H9 (cell line): ENCODE measurements around the gene SGTA. TPM values are rescaled to one million over a fixed set of nuclear protein-coding genes. Genes with fewer than 3 reads are reported as not detected.
A peak's percentile ranks its signal among the peaks of the same experiment; 100 is the strongest.

Experiments used
- DNase-seq: peaks from one replicate; pipeline ENCODE4 v3.0.0-alpha.2; 2017
- H2AFZ ChIP-seq: one replicate; pipeline ENCODE4 v1.6.1; 2013; ENCODE audit warnings: mild to moderate bottlenecking, low read length, control low read depth, moderate library complexity
- H2AK5ac ChIP-seq: 2 replicates; pipeline ENCODE4 v1.6.1; 2013; ENCODE audit warnings: low read length, control low read depth, mixed read lengths; ENCODE audit not compliant: insufficient read length
- H2BK120ac ChIP-seq: one replicate; pipeline ENCODE4 v1.6.1; 2013; ENCODE audit warnings: low read depth, mild to moderate bottlenecking, low read length, control low read depth, inconsistent platforms; ENCODE audit not compliant: poor library complexity, severe bottlenecking
- H2BK12ac ChIP-seq: 2 replicates; pipeline ENCODE4 v1.6.1; 2013; ENCODE audit warnings: low read length, control low read depth, mixed read lengths, low read depth; ENCODE audit not compliant: insufficient read length
- H2BK15ac ChIP-seq: 2 replicates; pipeline ENCODE4 v1.6.1; 2013; ENCODE audit warnings: low read depth, low read length, control low read depth
- H2BK20ac ChIP-seq: one replicate; pipeline ENCODE4 v1.6.1; 2013; ENCODE audit warnings: low read depth, mild to moderate bottlenecking, low read length, control low read depth, inconsistent platforms; ENCODE audit not compliant: poor library complexity, severe bottlenecking
- H2BK5ac ChIP-seq: 2 replicates; pipeline ENCODE4 v1.6.1; 2013; ENCODE audit warnings: low read length, control low read depth, mixed read lengths; ENCODE audit not compliant: insufficient read length
- H3K14ac ChIP-seq: 2 replicates; pipeline ENCODE4 v1.6.1; 2013; ENCODE audit warnings: low read length, control low read depth; ENCODE audit not compliant: insufficient read depth
- H3K18ac ChIP-seq: 2 replicates; pipeline ENCODE4 v1.6.1; 2013; ENCODE audit warnings: low read depth, mild to moderate bottlenecking, mixed read lengths, low read length, control low read depth; ENCODE audit not compliant: insufficient read length
- H3K23ac ChIP-seq: 2 replicates; pipeline ENCODE4 v1.6.1; 2013; ENCODE audit warnings: low read length, control low read depth, mixed read lengths, low read depth; ENCODE audit not compliant: insufficient read length
- H3K23me2 ChIP-seq: 2 replicates; pipeline ENCODE4 v1.6.1; 2013; ENCODE audit warnings: low read depth, mild to moderate bottlenecking, mixed read lengths, low read length, control low read depth; ENCODE audit not compliant: insufficient read length, poor library complexity, severe bottlenecking
- H3K27ac ChIP-seq: 2 replicates; pipeline ENCODE4 v1.5.1; 2013; ENCODE audit warnings: low read length, control low read depth, mixed read lengths, low read depth; ENCODE audit not compliant: insufficient read length
- H3K27me3 ChIP-seq: 2 replicates; pipeline ENCODE4 v1.6.1; 2013; ENCODE audit warnings: low read length, control low read depth, inconsistent platforms; ENCODE audit not compliant: insufficient read depth
- H3K4ac ChIP-seq: 2 replicates; pipeline ENCODE4 v1.6.1; 2013; ENCODE audit warnings: low read depth, mild to moderate bottlenecking, control low read depth, inconsistent platforms, low read length, moderate library complexity
- H3K4me1 ChIP-seq: 2 replicates; pipeline ENCODE4 v1.6.1; 2013; ENCODE audit warnings: low read length, control low read depth, inconsistent platforms; ENCODE audit not compliant: insufficient read depth
- H3K4me2 ChIP-seq: 2 replicates; pipeline ENCODE4 v1.6.1; 2013; ENCODE audit warnings: low read length, control low read depth, mixed read lengths; ENCODE audit not compliant: insufficient read length, insufficient read depth
- H3K56ac ChIP-seq: 2 replicates; pipeline ENCODE4 v1.6.1; 2013; ENCODE audit warnings: low read depth, mild to moderate bottlenecking, mixed read lengths, low read length, control low read depth; ENCODE audit not compliant: insufficient read length
- H3K79me1 ChIP-seq: 2 replicates; pipeline ENCODE4 v1.6.1; 2013; ENCODE audit warnings: low read depth, mild to moderate bottlenecking, moderate library complexity, low read length, control low read depth, inconsistent platforms; ENCODE audit not compliant: insufficient read depth, poor library complexity, severe bottlenecking
- H3K79me2 ChIP-seq: 2 replicates; pipeline ENCODE4 v1.6.1; 2013; ENCODE audit warnings: low read length, control low read depth, inconsistent platforms; ENCODE audit not compliant: insufficient read depth
- H3K9ac ChIP-seq: 2 replicates; pipeline ENCODE4 v1.6.1; 2013; ENCODE audit warnings: low read length, control low read depth, mixed read lengths; ENCODE audit not compliant: insufficient read length; ENCODE audit errors: extremely low read depth
- H3K9me3 ChIP-seq: one replicate; pipeline ENCODE4 v1.6.1; 2013; ENCODE audit warnings: low read depth, low read length, inconsistent platforms; ENCODE audit not compliant: control insufficient read depth
- H3T11ph ChIP-seq: one replicate; pipeline ENCODE4 v1.6.1; 2013; ENCODE audit warnings: mild to moderate bottlenecking, low read length, control low read depth, inconsistent platforms
- H4K20me1 ChIP-seq: one replicate; pipeline ENCODE4 v1.6.1; 2013; ENCODE audit not compliant: control insufficient read depth, insufficient read length, insufficient read depth
- H4K5ac ChIP-seq: 2 replicates; pipeline ENCODE4 v1.6.1; 2013; ENCODE audit warnings: low read depth, mild to moderate bottlenecking, mixed read lengths, low read length, control low read depth; ENCODE audit not compliant: insufficient read length
- H4K8ac ChIP-seq: replicated peaks from 2 replicates; pipeline ENCODE4 v1.6.1; 2013; ENCODE audit warnings: low read length, control low read depth, mixed read lengths, low read depth; ENCODE audit not compliant: insufficient read length
- H4K91ac ChIP-seq: 2 replicates; pipeline ENCODE4 v1.6.1; 2013; ENCODE audit warnings: low read depth, mild to moderate bottlenecking, moderate library complexity, mixed read lengths, low read length, control low read depth; ENCODE audit not compliant: insufficient read length
- H3K27ac Mint-ChIP-seq, 3 experiments: 2 replicates in 2 of 3; 3 replicates in 1 of 3; pipeline ENCODE4 v1.8.0; 2020 to 2021; ENCODE audit warnings: mixed read lengths in 3 of 3, mild to moderate bottlenecking in 1 of 3, moderate library complexity in 1 of 3
- H3K27me3 Mint-ChIP-seq: 2 replicates; pipeline ENCODE4 v1.8.0; 2021; ENCODE audit warnings: low read depth, mild to moderate bottlenecking, moderate library complexity, mixed read lengths
- H3K36me3 Mint-ChIP-seq, 3 experiments: 2 replicates in 2 of 3; 3 replicates in 1 of 3; pipeline ENCODE4 v1.8.0; 2020 to 2021; ENCODE audit warnings: low read depth in 3 of 3, mixed read lengths in 3 of 3; ENCODE audit not compliant: insufficient read depth in 1 of 3
- H3K4me1 Mint-ChIP-seq, 2 experiments: 2 replicates each; pipeline ENCODE4 v1.8.0; 2020; ENCODE audit warnings: mixed read lengths in 2 of 2
- H3K4me3 Mint-ChIP-seq, 2 experiments: 2 replicates in 1 of 2; 3 replicates in 1 of 2; pipeline ENCODE4 v1.8.0; 2020 to 2021; ENCODE audit warnings: mild to moderate bottlenecking in 2 of 2, mixed read lengths in 2 of 2, moderate library complexity in 1 of 2
- H3K9me3 Mint-ChIP-seq, 2 experiments: 2 replicates in 1 of 2; 3 replicates in 1 of 2; pipeline ENCODE4 v1.8.0; 2020; ENCODE audit warnings: mild to moderate bottlenecking in 2 of 2, mixed read lengths in 2 of 2, moderate library complexity in 1 of 2
- CTCF ChIP-seq: fragments of 200-600 bp; sonication (generic); conservative IDR thresholded peaks from 3 replicates; pipeline ENCODE4 v1.8.0; 2021; ENCODE audit warnings: antibody characterized with exemption, mild to moderate bottlenecking
- WGBS: extraction: QIAGEN DNeasy Blood & Tissue Kit; methylation state at CpG from one replicate; pipeline ENCODE4 v1.1.7; 2013; ENCODE audit warnings: missing lambda C conversion rate, low lambda C conversion rate, mixed read lengths; ENCODE audit not compliant: insufficient read length; ENCODE audit errors: extremely low coverage; 5-methylcytosine and 5-hydroxymethylcytosine counted together
- total RNA-seq: library from RNA; stranded (reverse); gene quantifications from 2 replicates; pipeline ENCODE4 v1.2.1, GENCODE V29; 2021

The SGTA gene
- total RNA-seq, 1 experiment from 2014 or later, result 102 TPM

- H3K9me3 Mint-ChIP-seq, result no peaks in the 10 kb centered on the region; a peak in 1 of 5 replicates
- Histone ChIP-seq H2BK5ac (no peak within 1 kb of the TSS), H2BK20ac (no peak within 1 kb of the TSS), H2BK120ac (no peak within 1 kb of the TSS), H3K9me3 (no peaks in the 10 kb centered on the region), H3K18ac (no peak within 1 kb of the TSS), H2AK5ac (no peak within 1 kb of the TSS), H3K79me2 (no peaks in the 10 kb centered on the region), H3K4me2 (peak within 1 kb of the TSS; percentile 89), H3K27ac (no peak within 1 kb of the TSS), H4K8ac (no peak within 1 kb of the TSS), H4K91ac (no peak within 1 kb of the TSS), H3K27me3 (no peaks in the 10 kb centered on the region; the same call in 1 of the 2 replicates), H4K5ac (no peak within 1 kb of the TSS), H3T11ph (no peak within 1 kb of the TSS), H3K56ac (no peak within 1 kb of the TSS), H4K20me1 (no peaks in the 10 kb centered on the region), H3K4ac (no peak within 1 kb of the TSS), H2BK15ac (no peak within 1 kb of the TSS), H3K14ac (no peak within 1 kb of the TSS; the same call in 1 of the 2 replicates), H3K79me1 (no peaks in the 10 kb centered on the region), H3K4me1 (no peaks in the 10 kb centered on the region), H3K9ac (peak within 1 kb of the TSS; percentile 59), H3K23ac (no peak within 1 kb of the TSS), H2BK12ac (no peak within 1 kb of the TSS), H3K23me2 (peaks cover 5% of the 10 kb centered on the region), H2AFZ (no peak within 1 kb of the TSS)
- peak within 1 kb of the TSS in 1 of 3 experiments; percentile 70; a peak in 1 of 7 replicates for H3K27ac Mint-ChIP-seq
- no CpG with 5 or more reads among the region's 64 CpGs for WGBS
- peak within 1 kb of the TSS; percentile 81 to 88 for H3K4me3 Mint-ChIP-seq
- peak; percentile 98 for DNase-seq
- TF ChIP-seq CTCF, result 0 out of 3 replicates have a peak, but pooled peaks have one; percentile 10
- H3K4me1 Mint-ChIP-seq, result peaks cover 5 to 6% of the 10 kb centered on the region in 2 experiments
- H3K36me3 Mint-ChIP-seq, result peaks cover 26 to 29% (median 26%) of the 10 kb centered on the region in 3 experiments
- peaks cover 22% of the 10 kb centered on the region for H3K27me3 Mint-ChIP-seq
Measured at GRCh38 chr19:2739602-2740313, 43.3 kb downstream of the SGTA start, which contains the start of gene SLC39A3. SLC39A3 (minus strand) TSS chr19:2740017; CDS start chr19:2737257, 2,760 bp downstream.
